ENCODE data around the gene DKK1. TPM values are rescaled to one million over a fixed set of nuclear protein-coding genes. Genes with fewer than 3 reads are reported as not detected.

DKK1 gene
- total and polyA plus RNA-seq, 2 of the 4 experiments (the other 2 are of a cell fraction): 97.6 to 116 TPM

DNA sequence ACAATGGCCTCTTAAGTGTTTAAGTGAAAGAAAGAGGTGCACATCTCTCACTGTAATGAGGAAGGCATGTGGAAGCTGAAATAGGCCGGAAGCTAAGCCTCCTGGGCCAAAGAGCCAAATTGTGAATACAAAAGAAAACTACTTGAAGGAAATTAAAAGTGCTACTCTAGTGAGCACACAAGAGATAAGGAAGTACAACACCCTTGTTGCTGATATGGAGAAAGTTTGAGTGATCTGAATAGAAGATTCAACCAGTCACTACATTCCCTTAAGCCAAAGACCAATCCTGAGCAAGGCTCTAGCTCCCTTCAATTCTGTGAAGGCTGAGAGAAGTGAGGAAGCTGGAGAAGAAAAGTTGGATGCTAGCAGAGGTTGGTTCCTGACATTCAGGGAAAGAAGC, 8.2 kb downstream of the DKK1 start:
- peak overlapping the region; percentile 49 for H3K14ac ChIP-seq (replicated peaks; ENCODE audit: low read depth, low read length)
- peaks cover 0 to 3% of the 10 kb centered on the region in 2 experiments; a peak in 1 of 4 replicates for H3K79me1 ChIP-seq (ENCODE audit: low read depth in 1 of 2, low read length in 2 of 2)
- peak overlapping the region; percentile 26 to 50 for H4K8ac ChIP-seq (ENCODE audit: low read depth in 2 of 2, low read length in 2 of 2)
- dilution Hi-C loops (cut with HindIII; ENCODE audit: low sequenced_read_pairs, unreplicated experiment): no loop called here
- no peak overlapping the region for H2AFZ ChIP-seq (replicated peaks; ENCODE audit: low read length, poor library complexity)
- no peak for TF ChIP-seq CEBPB (IDR thresholded peaks at IDR 0.05; ENCODE audit: low read depth, low read length)
- no peak for TF ChIP-seq MXI1 (IDR thresholded peaks at IDR 0.05; ENCODE audit: borderline replicate concordance, low read depth, low read length)
- TF ChIP-seq, protein P1, sequence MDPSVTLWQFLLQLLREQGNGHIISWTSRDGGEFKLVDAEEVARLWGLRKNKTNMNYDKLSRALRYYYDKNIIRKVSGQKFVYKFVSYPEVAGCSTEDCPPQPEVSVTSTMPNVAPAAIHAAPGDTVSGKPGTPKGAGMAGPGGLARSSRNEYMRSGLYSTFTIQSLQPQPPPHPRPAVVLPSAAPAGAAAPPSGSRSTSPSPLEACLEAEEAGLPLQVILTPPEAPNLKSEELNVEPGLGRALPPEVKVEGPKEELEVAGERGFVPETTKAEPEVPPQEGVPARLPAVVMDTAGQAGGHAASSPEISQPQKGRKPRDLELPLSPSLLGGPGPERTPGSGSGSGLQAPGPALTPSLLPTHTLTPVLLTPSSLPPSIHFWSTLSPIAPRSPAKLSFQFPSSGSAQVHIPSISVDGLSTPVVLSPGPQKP (IDR thresholded peaks at IDR 0.05; ENCODE audit: borderline replicate concordance, low read depth, low read length): no peak
- no peak for TF ChIP-seq MAZ (IDR thresholded peaks at IDR 0.05; ENCODE audit: borderline replicate concordance, low read depth, low read length)
- TF ChIP-seq POLR2A (IDR thresholded peaks at IDR 0.05; ENCODE audit: low read depth, low read length): no peak
- no peak for TF ChIP-seq CHD1 (IDR thresholded peaks at IDR 0.05; ENCODE audit: low read depth, low read length)
- no peak for TF ChIP-seq RAD21 (IDR thresholded peaks at IDR 0.05; ENCODE audit: low read length)
- TF ChIP-seq BHLHE40 (IDR thresholded peaks at IDR 0.05; ENCODE audit: low read depth, low read length): no peak
- no peak for TF ChIP-seq RFX5 (IDR thresholded peaks at IDR 0.05; ENCODE audit: low read depth, low read length)
- TF ChIP-seq MAFK (IDR thresholded peaks at IDR 0.05; ENCODE audit: low read depth, low read length): no peak
- TF ChIP-seq, protein P2, sequence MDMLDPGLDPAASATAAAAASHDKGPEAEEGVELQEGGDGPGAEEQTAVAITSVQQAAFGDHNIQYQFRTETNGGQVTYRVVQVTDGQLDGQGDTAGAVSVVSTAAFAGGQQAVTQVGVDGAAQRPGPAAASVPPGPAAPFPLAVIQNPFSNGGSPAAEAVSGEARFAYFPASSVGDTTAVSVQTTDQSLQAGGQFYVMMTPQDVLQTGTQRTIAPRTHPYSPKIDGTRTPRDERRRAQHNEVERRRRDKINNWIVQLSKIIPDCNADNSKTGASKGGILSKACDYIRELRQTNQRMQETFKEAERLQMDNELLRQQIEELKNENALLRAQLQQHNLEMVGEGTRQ (IDR thresholded peaks at IDR 0.05; ENCODE audit: low read depth, low read length): no peak
- no peak for TF ChIP-seq RCOR1 (IDR thresholded peaks at IDR 0.05; ENCODE audit: insufficient replicate concordance, low read length)
- TF ChIP-seq, protein P3, sequence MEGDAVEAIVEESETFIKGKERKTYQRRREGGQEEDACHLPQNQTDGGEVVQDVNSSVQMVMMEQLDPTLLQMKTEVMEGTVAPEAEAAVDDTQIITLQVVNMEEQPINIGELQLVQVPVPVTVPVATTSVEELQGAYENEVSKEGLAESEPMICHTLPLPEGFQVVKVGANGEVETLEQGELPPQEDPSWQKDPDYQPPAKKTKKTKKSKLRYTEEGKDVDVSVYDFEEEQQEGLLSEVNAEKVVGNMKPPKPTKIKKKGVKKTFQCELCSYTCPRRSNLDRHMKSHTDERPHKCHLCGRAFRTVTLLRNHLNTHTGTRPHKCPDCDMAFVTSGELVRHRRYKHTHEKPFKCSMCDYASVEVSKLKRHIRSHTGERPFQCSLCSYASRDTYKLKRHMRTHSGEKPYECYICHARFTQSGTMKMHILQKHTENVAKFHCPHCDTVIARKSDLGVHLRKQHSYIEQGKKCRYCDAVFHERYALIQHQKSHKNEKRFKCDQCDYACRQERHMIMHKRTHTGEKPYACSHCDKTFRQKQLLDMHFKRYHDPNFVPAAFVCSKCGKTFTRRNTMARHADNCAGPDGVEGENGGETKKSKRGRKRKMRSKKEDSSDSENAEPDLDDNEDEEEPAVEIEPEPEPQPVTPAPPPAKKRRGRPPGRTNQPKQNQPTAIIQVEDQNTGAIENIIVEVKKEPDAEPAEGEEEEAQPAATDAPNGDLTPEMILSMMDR (conservative IDR thresholded peaks at IDR 0.05; ENCODE audit: low read depth, low read length): no peak
- no peak for TF ChIP-seq NFE2L2 (IDR thresholded peaks at IDR 0.05; ENCODE audit: low read depth, low read length)
- H3K9me1 ChIP-seq (ENCODE audit: insufficient read depth, low read length): no peaks in the 10 kb centered on the region; the same call in 1 of the 2 replicates
- H2BK120ac ChIP-seq (ENCODE audit: low read depth, low read length): peak overlapping the region; percentile 81
- H3K56ac ChIP-seq (ENCODE audit: extremely low read depth, insufficient read depth, low read length): no peak overlapping the region
- peak overlapping the region; percentile 67; the same call in 1 of the 2 replicates for H4K5ac ChIP-seq (ENCODE audit: low read depth, low read length)
- peak overlapping the region; percentile 50 for H3K23ac ChIP-seq (ENCODE audit: low read depth, low read length)
- no TSS peak for BruUV-seq (replicated peaks)
- no peak overlapping the region for H3K4me2 ChIP-seq (ENCODE audit: low read depth, low read length)
- ChIA-PET CTCF (interaction anchor here (0.6 to 1.7 kb wide), 2 partner anchors 11 to 70 kb away, joined by 4 read pairs; no protein-coding TSS in a partner anchor), POLR2A (ENCODE audit: unreplicated experiment) (no interaction called here)
- H3K36me3 ChIP-seq (ENCODE audit: control insufficient read depth, insufficient read depth, low read length): no peaks in the 10 kb centered on the region
- H3K27me3 ChIP-seq (ENCODE audit: control insufficient read depth, insufficient read depth, low read length): no peaks in the 10 kb centered on the region
- intact Hi-C loops (cut with micrococcal nuclease): no loop called here
- peak overlapping the region; percentile 71 for H4K91ac ChIP-seq (ENCODE audit: insufficient read depth, low read depth, low read length)
- no peak overlapping the region for H3K4me3 ChIP-seq (ENCODE audit: insufficient read depth, low read depth, low read length)
- H2BK20ac ChIP-seq (ENCODE audit: low read depth, low read length): peak overlapping the region; percentile 92
- H3K4me1 ChIP-seq (ENCODE audit: control insufficient read depth, insufficient read depth, low read length): peaks cover 1% of the 10 kb centered on the region; the same call in 1 of the 2 replicates
- in situ Hi-C loops (cut with MboI; ENCODE audit: low sequenced_read_pairs): no loop called here
- no peak overlapping the region for H3K9ac ChIP-seq (ENCODE audit: low read depth, low read length)
- DNase-seq: no peak
- peak overlapping the region; percentile 70; the same call in 1 of the 2 replicates for H3K4ac ChIP-seq (ENCODE audit: low read depth, low read length)
- no peaks in the 10 kb centered on the region for H3K9me3 ChIP-seq (ENCODE audit: control insufficient read depth, insufficient read depth, low read length)
- peak overlapping the region; percentile 63 for H2BK15ac ChIP-seq (ENCODE audit: low read depth, low read length)
- peak overlapping the region; percentile 73; the same call in 1 of the 2 replicates for H3K18ac ChIP-seq (ENCODE audit: low read depth, low read length)
- peak overlapping the region; percentile 67 for H2BK5ac ChIP-seq (ENCODE audit: low read depth, low read length, poor library complexity, severe bottlenecking)
- H4K20me1 ChIP-seq (ENCODE audit: insufficient read depth, low read length): no peaks in the 10 kb centered on the region
- no CpG with 5 or more reads among the region's 1 CpG for WGBS, 2 experiments (ENCODE audit: extremely low coverage in 2 of 2, insufficient read length in 1 of 2)
- H2AK9ac ChIP-seq (replicated peaks; ENCODE audit: low read depth, low read length, poor library complexity): no peak overlapping the region
- no peak for ATAC-seq (ENCODE audit: low read depth)
- H2AK5ac ChIP-seq (ENCODE audit: low read depth, low read length): peak overlapping the region; percentile 88
- H3K27ac ChIP-seq (ENCODE audit: insufficient read depth, low read length): 0 out of 2 replicates have a peak overlapping the region, but pooled peaks have one; percentile 5

Data from IMR-90 (cell line).